A673 (cell line): ENCODE data around the gene KCNA2. TPM values are rescaled to one million over a fixed set of nuclear protein-coding genes. Genes with fewer than 3 reads are reported as not detected.
A peak's percentile ranks its signal among the peaks of the same experiment; 100 is the strongest.

Experiments used
- Bru-seq: library from RNA; stranded (reverse); fragments of 400-500 nt; gene quantifications from one replicate; lab custom pipeline; 2021; lab: Mats Ljungman, UMichigan
- BruChase-seq, 2 experiments: library from RNA; stranded (reverse); fragments of 400-500 nt; gene quantifications; one replicate each; lab custom pipeline; 2021; lab: Mats Ljungman, UMichigan
- BruUV-seq: library from RNA; stranded (reverse); fragments of 400-500 nt; replicated peaks from 2 replicates; lab custom pipeline; 2021; lab: Mats Ljungman, UMichigan
- CTCF ChIA-PET: fragments of 300-600 bp; sonication (Branson Sonifier 250); formaldehyde crosslinking; loops from one replicate; lab custom pipeline; 2022; ENCODE audit warnings: antibody characterized with exemption; lab: Charles Lee
- POLR2A ChIA-PET: fragments of 300-600 bp; sonication (Branson Sonifier 250); formaldehyde crosslinking; loops from one replicate; lab custom pipeline; 2022; ENCODE audit warnings: antibody characterized with exemption; ENCODE audit not compliant: low non-redundant PET; lab: Charles Lee
- DNase-seq: peaks from one replicate; pipeline ENCODE4 v3.0.0-alpha.2; 2015; ENCODE audit warnings: low spot score
- H3K27ac ChIP-seq: fragments of 200-600 bp; sonication (generic); 2 replicates; pipeline ENCODE4 v1.5.1; 2016; ENCODE audit warnings: mixed run types, low read depth, mild to moderate bottlenecking, mixed read lengths, antibody characterized with exemption, low read length; ENCODE audit not compliant: poor library complexity, severe bottlenecking
- H3K27me3 ChIP-seq: fragments of 200-600 bp; sonication (generic); replicated peaks from 2 replicates; pipeline ENCODE4 v1.6.1; 2017; ENCODE audit warnings: mixed run types, low read depth, mild to moderate bottlenecking, mixed read lengths, antibody characterized with exemption, low read length; ENCODE audit not compliant: insufficient read depth, poor library complexity
- H3K36me3 ChIP-seq: fragments of 200-600 bp; sonication (generic); 2 replicates; pipeline ENCODE4 v1.6.1; 2016; ENCODE audit warnings: mixed run types, mild to moderate bottlenecking, mixed read lengths, antibody characterized with exemption, low read length; ENCODE audit not compliant: insufficient read depth, poor library complexity, severe bottlenecking
- H3K4me1 ChIP-seq: fragments of 200-600 bp; sonication (generic); 2 replicates; pipeline ENCODE4 v1.6.1; 2017; ENCODE audit warnings: mixed run types, mild to moderate bottlenecking, mixed read lengths, antibody characterized with exemption, low read length; ENCODE audit not compliant: insufficient read depth, poor library complexity, severe bottlenecking
- H3K4me3 ChIP-seq: fragments of 200-600 bp; sonication (generic); 2 replicates; pipeline ENCODE4 v1.5.1; 2016; ENCODE audit warnings: low read depth, mixed run types, mild to moderate bottlenecking, mixed read lengths, low read length; ENCODE audit not compliant: poor library complexity, severe bottlenecking
- H3K9me3 ChIP-seq: fragments of 200-600 bp; sonication (generic); 2 replicates; pipeline ENCODE4 v1.6.1; 2016; ENCODE audit warnings: mixed run types, low read depth, mild to moderate bottlenecking, mixed read lengths, antibody characterized with exemption, low read length; ENCODE audit not compliant: poor library complexity, severe bottlenecking
- EZH2 ChIP-seq: fragments of 200-600 bp; sonication (generic); IDR thresholded peaks from 2 replicates; pipeline ENCODE4 v1.6.1; 2017; ENCODE audit warnings: borderline replicate concordance, low read depth, mild to moderate bottlenecking, mixed read lengths, antibody characterized with exemption, low read length; ENCODE audit not compliant: poor library complexity, severe bottlenecking
- intact Hi-C: fragments of 100-400 bp; cut with micrococcal nuclease; formaldehyde crosslinking; loops from one replicate; pipeline ENCODE4 v1.10.0; 2022; ENCODE audit not compliant: unreplicated experiment
- long read RNA-seq: library from polyadenylated mRNA; stranded (forward); transcript quantifications from one replicate; pipeline ENCODE4 v2.0.0, GENCODE V29; 2022
- total RNA-seq: library from RNA; stranded (reverse); gene quantifications from 2 replicates; pipeline ENCODE4 v1.2.3, GENCODE V29; 2021
- TF ChIP-seq, protein P1 (sequence below): fragments of 300-800, 200-600 bp; sonication (generic); conservative IDR thresholded peaks from 2 replicates; pipeline ENCODE4 v1.5.1; 2017; ENCODE audit warnings: low read depth, mild to moderate bottlenecking, antibody characterized with exemption, low read length, moderate library complexity, mixed read lengths

Gene KCNA2
- 34.2 and 46.6 TPM in 2 replicates for total RNA-seq
- percentile 74 among the genes with signal in this experiment for Bru-seq, nascent RNA
- BruChase-seq, experiment 1, labeled RNA remaining after a 2-hour chase, result percentile 93 among the genes with signal in this experiment
- percentile 93 among the genes with signal in this experiment for BruChase-seq, experiment 2, labeled RNA remaining after a 6-hour chase
- long read RNA-seq, partial matches to known transcripts, result 8 of 12 reads
- long read RNA-seq, other reads (novel, unspliced or antisense), result 4 of 12 reads

DNA sequence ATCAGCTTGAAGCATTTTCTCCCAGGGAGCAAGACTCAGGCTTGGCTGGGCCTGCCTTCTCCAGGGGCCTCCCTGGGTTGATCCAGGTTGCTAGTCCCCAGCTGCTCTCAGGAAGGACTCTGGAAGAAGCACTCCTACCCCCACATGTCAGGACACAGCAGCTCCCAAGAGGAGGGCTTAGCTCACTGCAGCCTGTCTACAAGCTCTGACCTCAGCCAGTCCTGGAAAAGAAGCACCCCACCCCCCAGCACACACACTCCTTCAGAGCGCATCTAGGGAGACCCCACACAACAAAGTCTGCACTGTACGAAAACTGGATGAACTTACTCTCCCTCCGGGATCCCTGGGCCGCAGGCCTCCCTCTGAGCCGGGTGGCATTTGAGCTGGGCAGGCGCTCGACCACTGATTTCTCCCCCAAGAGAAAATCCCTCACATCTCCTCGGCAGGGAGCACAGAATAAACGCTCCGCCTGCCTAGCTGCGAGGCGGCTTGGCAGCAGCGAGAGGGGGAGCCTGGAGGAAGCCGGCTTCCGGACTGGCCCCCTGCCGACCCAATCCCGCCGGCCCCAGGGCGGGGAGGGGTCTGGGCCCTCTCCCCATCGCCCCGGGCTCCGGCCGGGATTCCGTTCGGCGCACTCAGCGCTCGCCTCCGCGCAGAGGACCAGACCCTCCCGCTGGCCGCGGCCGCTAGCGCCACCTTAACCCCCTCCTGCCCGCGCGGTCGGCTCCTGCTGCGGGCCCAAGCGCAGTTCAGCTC, at the start of gene KCNA2:
KCNA2 (minus strand) TSS at position 458 of the 756 bp plus-strand sequence. CDS start 1,576 bp downstream, outside the sequence.
- H3K36me3 ChIP-seq, result peaks cover 31% of the 10 kb centered on the region
- ChIA-PET CTCF (interaction anchor here (0.6 to 2.5 kb wide), 2 partner anchors 8 to 13 kb away, joined by 5 to 8 read pairs; no protein-coding TSS in a partner anchor), POLR2A (no interaction called here)
- H3K4me3 ChIP-seq, result peak within 1 kb of the TSS; percentile 80
- H3K9me3 ChIP-seq, result no peaks in the 10 kb centered on the region
- H3K27ac ChIP-seq, result peak within 1 kb of the TSS; percentile 96
- H3K27me3 ChIP-seq, result no peaks in the 10 kb centered on the region
- peak; percentile 83 for DNase-seq
- BruUV-seq, result TSS peak; percentile 24
- no peak for TF ChIP-seq EZH2
- TF ChIP-seq, protein P1, sequence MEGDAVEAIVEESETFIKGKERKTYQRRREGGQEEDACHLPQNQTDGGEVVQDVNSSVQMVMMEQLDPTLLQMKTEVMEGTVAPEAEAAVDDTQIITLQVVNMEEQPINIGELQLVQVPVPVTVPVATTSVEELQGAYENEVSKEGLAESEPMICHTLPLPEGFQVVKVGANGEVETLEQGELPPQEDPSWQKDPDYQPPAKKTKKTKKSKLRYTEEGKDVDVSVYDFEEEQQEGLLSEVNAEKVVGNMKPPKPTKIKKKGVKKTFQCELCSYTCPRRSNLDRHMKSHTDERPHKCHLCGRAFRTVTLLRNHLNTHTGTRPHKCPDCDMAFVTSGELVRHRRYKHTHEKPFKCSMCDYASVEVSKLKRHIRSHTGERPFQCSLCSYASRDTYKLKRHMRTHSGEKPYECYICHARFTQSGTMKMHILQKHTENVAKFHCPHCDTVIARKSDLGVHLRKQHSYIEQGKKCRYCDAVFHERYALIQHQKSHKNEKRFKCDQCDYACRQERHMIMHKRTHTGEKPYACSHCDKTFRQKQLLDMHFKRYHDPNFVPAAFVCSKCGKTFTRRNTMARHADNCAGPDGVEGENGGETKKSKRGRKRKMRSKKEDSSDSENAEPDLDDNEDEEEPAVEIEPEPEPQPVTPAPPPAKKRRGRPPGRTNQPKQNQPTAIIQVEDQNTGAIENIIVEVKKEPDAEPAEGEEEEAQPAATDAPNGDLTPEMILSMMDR, result no peak
- peaks cover 68% of the 10 kb centered on the region for H3K4me1 ChIP-seq
- intact Hi-C loops, result no loop called here

DNA sequence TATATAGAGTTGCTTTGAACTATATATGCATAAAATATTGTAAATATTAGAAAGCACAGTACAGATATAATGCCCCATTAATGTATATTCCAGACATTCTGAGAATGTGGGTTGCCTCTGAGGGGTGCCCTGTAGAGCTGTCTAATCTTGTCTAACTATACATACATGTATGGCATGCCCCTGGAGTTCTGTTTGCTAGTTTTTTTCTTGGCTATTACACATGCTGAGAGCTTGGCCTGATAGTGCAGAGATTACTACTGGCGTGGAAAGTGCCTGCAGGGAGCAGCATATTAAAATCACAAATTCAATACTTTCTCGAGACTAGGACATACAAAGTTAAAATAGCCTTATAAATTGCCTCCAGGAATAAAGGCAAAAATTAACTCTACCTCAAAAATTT, 44.5 kb upstream of the KCNA2 start:
- H3K27me3 ChIP-seq, result peaks cover 33% of the 10 kb centered on the region
- H3K4me1 ChIP-seq, result peaks cover 29% of the 10 kb centered on the region
- H3K27ac ChIP-seq, result no peak overlapping the region
- TF ChIP-seq EZH2, result no peak
- TF ChIP-seq, protein P1, result no peak
- H3K4me3 ChIP-seq, result no peak overlapping the region
- DNase-seq, result no peak
- POLR2A ChIA-PET, result no interaction called here
- intact Hi-C loops, result no loop called here
- BruUV-seq, result no TSS peak
- no peaks in the 10 kb centered on the region for H3K36me3 ChIP-seq
- no peaks in the 10 kb centered on the region for H3K9me3 ChIP-seq
- CTCF ChIA-PET, result no interaction called here

DNA sequence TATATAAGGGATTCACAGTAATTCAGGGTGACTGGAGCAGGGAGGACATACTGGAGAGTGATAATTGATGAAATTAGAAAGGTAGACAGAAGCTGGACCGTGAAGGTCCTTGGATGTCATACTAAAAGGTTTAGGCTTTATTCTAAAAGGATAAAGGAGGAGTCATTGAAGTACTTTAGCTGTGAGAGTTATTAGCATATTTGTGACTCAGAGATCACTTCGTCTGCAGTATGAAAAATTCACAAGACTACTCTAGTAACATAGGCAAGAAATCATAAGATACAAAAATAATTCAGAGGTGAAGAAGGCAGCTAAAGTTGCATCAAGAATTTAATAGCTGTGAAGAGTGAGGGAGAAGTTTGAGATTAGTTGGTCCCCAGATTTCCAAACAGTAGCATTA, 42.3 kb upstream of the KCNA2 start:
- TF ChIP-seq, protein P1, result no peak
- no peak for TF ChIP-seq EZH2
- H3K4me3 ChIP-seq, result no peak overlapping the region
- ChIA-PET CTCF (no interaction called here), POLR2A (no interaction called here)
- peaks cover 51% of the 10 kb centered on the region for H3K4me1 ChIP-seq
- no peaks in the 10 kb centered on the region for H3K9me3 ChIP-seq
- no peak for DNase-seq
- intact Hi-C loops, result no loop called here
- H3K36me3 ChIP-seq, result no peaks in the 10 kb centered on the region
- peaks cover 18% of the 10 kb centered on the region for H3K27me3 ChIP-seq
- BruUV-seq, result no TSS peak
- no peak overlapping the region for H3K27ac ChIP-seq
